Spleen (tissue), 11 donors: ENCODE data around the gene GKAP1. TPM values are rescaled to one million over a fixed set of nuclear protein-coding genes. Genes with fewer than 3 reads are reported as not detected.

Experiments used
- DNase-seq: peaks from one replicate; pipeline ENCODE4 v3.0.0-alpha.2; 2020
- H3K27ac ChIP-seq, 8 donors: fragments of 200-600 bp; sonication (generic) in 7 of 8; 1 replicate in 4 of 8; 2 replicates in 4 of 8; pipeline versions ENCODE4 v1.5.0 to v1.8.0; 2016 to 2021; ENCODE audit warnings: inconsistent platforms in 4 of 8, mild to moderate bottlenecking in 4 of 8, moderate library complexity in 1 of 8
- H3K27me3 ChIP-seq, 7 donors: fragments of 200-600 bp; sonication (generic) in 6 of 7; replicated peaks in 1 of 7; 1 replicate in 4 of 7; 2 replicates in 3 of 7; pipeline versions ENCODE4 v1.5.0 to v1.8.0; 2016 to 2021; ENCODE audit warnings: inconsistent platforms in 3 of 7, mild to moderate bottlenecking in 1 of 7
- H3K36me3 ChIP-seq, 6 donors: fragments of 200-600 bp; sonication (generic) in 5 of 6; 1 replicate in 4 of 6; 2 replicates in 2 of 6; pipeline versions ENCODE4 v1.5.0 to v1.8.0; 2016 to 2021; ENCODE audit warnings: inconsistent platforms in 2 of 6
- H3K4me1 ChIP-seq, 6 donors: fragments of 200-600 bp; sonication (generic) in 5 of 6; 1 replicate in 3 of 6; 2 replicates in 3 of 6; pipeline versions ENCODE4 v1.5.0 to v1.8.0; 2016 to 2021; ENCODE audit warnings: inconsistent platforms in 3 of 6
- H3K4me3 ChIP-seq, 8 donors: fragments of 200-600 bp; sonication (generic) in 7 of 8; 1 replicate in 4 of 8; 2 replicates in 4 of 8; pipeline versions ENCODE4 v1.5.0 to v1.8.0; 2016 to 2021; ENCODE audit warnings: inconsistent platforms in 4 of 8, mild to moderate bottlenecking in 4 of 8, moderate library complexity in 2 of 8
- H3K9me3 ChIP-seq, 8 donors: fragments of 200-600 bp; sonication (generic) in 7 of 8; 1 replicate in 4 of 8; 2 replicates in 4 of 8; pipeline versions ENCODE4 v1.5.0 to v1.8.0; 2016 to 2021; ENCODE audit warnings: inconsistent platforms in 4 of 8
- CTCF ChIP-seq, 11 experiments: fragments of 200-600 bp in 7 of 11; fragments of 450-650 bp in 4 of 11; sonication (generic) in 4 of 11; IDR thresholded peaks in 8 of 11; conservative IDR thresholded peaks in 3 of 11; 1 replicate in 7 of 11; 2 replicates in 4 of 11; pipeline versions ENCODE4 v1.4.0 to v1.8.0; 2016 to 2021; ENCODE audit warnings: antibody characterized with exemption in 11 of 11, inconsistent platforms in 4 of 11, mild to moderate bottlenecking in 1 of 11
- POLR2A ChIP-seq, 3 donors: fragments of 450-650 bp; IDR thresholded peaks; one replicate each; pipeline ENCODE4 v1.5.1; 2017; ENCODE audit warnings: antibody characterized with exemption in 3 of 3, mild to moderate bottlenecking in 1 of 3
- POLR2AphosphoS5 ChIP-seq, 3 donors: sonication (generic); formaldehyde crosslinking; IDR thresholded peaks; one replicate each; pipeline ENCODE4 v1.5.1; 2017; ENCODE audit warnings: antibody characterized with exemption in 3 of 3
- WGBS, 5 donors: extraction: QIAGEN DNeasy Blood & Tissue Kit in 3 of 5; methylation state at CpG; one replicate each; pipeline versions ENCODE4 v1.1.5 to v1.1.7; 2013 to 2018; 5-methylcytosine and 5-hydroxymethylcytosine counted together
- intact Hi-C: fragments of 100-400 bp; cut with DNase I; formaldehyde crosslinking; loops from one replicate; pipeline ENCODE4 v1.15.0; 2023; ENCODE audit warnings: low total_unique reads
- polyA plus RNA-seq, 3 donors: library from polyadenylated mRNA; stranded (reverse); fragments of 200-250 nt; gene quantifications; one replicate each; pipeline ENCODE4 v1.2.1, GENCODE V29; 2013
- total RNA-seq, 7 donors: library from RNA; depleted of rRNA in 3 of 7; stranded (reverse); fragments of >200 nt in 3 of 7; fragmentation: NEBNext Ultra II Directional in 4 of 7; extraction: Animal tissue kit (Norgen Biotek cat#: 25700) in 4 of 7; gene quantifications; one replicate each; pipeline versions ENCODE4 v1.1.0 to v1.2.1, GENCODE V29; 2016 to 2021
- donor health status: healthy with polysubstance abuse.
- donor health status: DM: no; HTN: no; CAD: no; lungs with moderate emphysema.
- donor health status: DM: no; HTN: no; CAD: no.
- donor health status: Bipolar disorder and iron deficiency.
- donor health status: healthy.
- donor health status: DM: no; HTN: no; CAD: no.
- donor health status: DM: yes; HTN: yes; CAD: no.

GKAP1 gene
- total and polyA plus RNA-seq, 10 donors = 3.9 to 15.8 (median 6.0) TPM

GRCh38 chr9:83778164-83778563, 39.4 kb downstream of the GKAP1 start:
- Histone ChIP-seq H3K4me3 (no peak overlapping the region), H3K27me3 (no peaks in the 10 kb centered on the region), H3K9me3 (peaks cover 0 to 5% (median 0%) of the 10 kb centered on the region in 8 donors), H3K27ac (no peak overlapping the region), H3K36me3 (peaks cover 0 to 9% (median under 1%) of the 10 kb centered on the region in 6 donors), H3K4me1 (no peaks in the 10 kb centered on the region)
- TF ChIP-seq POLR2AphosphoS5 (IDR thresholded peaks at IDR 0.05) = no peak
- TF ChIP-seq POLR2A (IDR thresholded peaks at IDR 0.05) = no peak
- no peak for TF ChIP-seq CTCF (IDR thresholded peaks at IDR 0.05 in 8 of 11, conservative IDR thresholded peaks at IDR 0.05 in 3 of 11)
- WGBS, 5 donors = 89 to 98% (median 96%) methylated on average over 2 of the region's 2 CpGs
- no peak for DNase-seq
- intact Hi-C loops = no loop called here

- intact Hi-C loops = no loop called here
- no peak for DNase-seq
- Histone ChIP-seq H3K9me3 (peaks cover 0 to 5% (median 0%) of the 10 kb centered on the region in 8 donors), H3K27ac (no peak overlapping the region), H3K27me3 (no peaks in the 10 kb centered on the region), H3K36me3 (peaks cover 0 to 6% (median 0%) of the 10 kb centered on the region in 6 donors), H3K4me3 (no peak overlapping the region), H3K4me1 (no peaks in the 10 kb centered on the region)
- 95 to 98% (median 96%) methylated on average over 2 of the region's 2 CpGs for WGBS, 5 donors
- no peak for TF ChIP-seq CTCF (IDR thresholded peaks at IDR 0.05 in 8 of 11, conservative IDR thresholded peaks at IDR 0.05 in 3 of 11)
- TF ChIP-seq POLR2A (IDR thresholded peaks at IDR 0.05) = no peak
- no peak for TF ChIP-seq POLR2AphosphoS5 (IDR thresholded peaks at IDR 0.05)
These were observed 41.6 kb downstream of the GKAP1 start for GRCh38 chr9:83775932-83776331.

GRCh38 chr9:83772860-83773259, 44.7 kb downstream of the GKAP1 start:
- intact Hi-C loops = no loop called here
- Histone ChIP-seq H3K4me3 (no peak overlapping the region), H3K9me3 (no peaks in the 10 kb centered on the region), H3K36me3 (no peaks in the 10 kb centered on the region), H3K27ac (no peak overlapping the region), H3K27me3 (no peaks in the 10 kb centered on the region), H3K4me1 (no peaks in the 10 kb centered on the region)
- no peak for DNase-seq
- TF ChIP-seq CTCF (IDR thresholded peaks at IDR 0.05 in 8 of 11, conservative IDR thresholded peaks at IDR 0.05 in 3 of 11) (no peak), POLR2AphosphoS5 (IDR thresholded peaks at IDR 0.05) (no peak), POLR2A (IDR thresholded peaks at IDR 0.05) (no peak)
- WGBS, 5 donors = 89 to 96% (median 93%) methylated on average over 6 of the region's 6 CpGs

- Histone ChIP-seq H3K4me1 (no peaks in the 10 kb centered on the region), H3K27ac (no peak overlapping the region), H3K4me3 (no peak overlapping the region), H3K27me3 (no peaks in the 10 kb centered on the region), H3K36me3 (peaks cover 0 to 17% (median 0%) of the 10 kb centered on the region in 6 donors), H3K9me3 (peaks cover 2 to 28% (median 22%) of the 10 kb centered on the region in 8 donors)
- TF ChIP-seq CTCF (IDR thresholded peaks at IDR 0.05 in 8 of 11, conservative IDR thresholded peaks at IDR 0.05 in 3 of 11) (no peak), POLR2A (IDR thresholded peaks at IDR 0.05) (no peak), POLR2AphosphoS5 (IDR thresholded peaks at IDR 0.05) (no peak)
- DNase-seq = no peak
- intact Hi-C loops = no loop called here
- 89 to 98% (median 93%) methylated on average over 5 of the region's 5 CpGs for WGBS, 5 donors
These were observed 52.2 kb downstream of the GKAP1 start for GRCh38 chr9:83765376-83765775.
